ENCODE data around the gene FLNB. TPM values are rescaled to one million over a fixed set of nuclear protein-coding genes. Genes with fewer than 3 reads are reported as not detected.

Gene FLNB
- total RNA-seq, 1 experiment from 2014 or later = 147 TPM

- DNase-seq = no peak
- no peaks in the 10 kb centered on the region for H3K9me3 Mint-ChIP-seq (ENCODE audit: low read depth, unreplicated experiment)
- BruUV-seq (replicated peaks) = no TSS peak
- no peaks in the 10 kb centered on the region for H3K4me1 Mint-ChIP-seq (ENCODE audit: low read depth, unreplicated experiment)
- TF ChIP-seq CTCF (IDR thresholded peaks at IDR 0.05; ENCODE audit: unreplicated experiment) = no peak
- H3K36me3 Mint-ChIP-seq (ENCODE audit: insufficient read depth, unreplicated experiment) = peaks cover 65% of the 10 kb centered on the region
- no peaks in the 10 kb centered on the region for H3K27me3 Mint-ChIP-seq (ENCODE audit: unreplicated experiment)
- intact Hi-C loops (cut with micrococcal nuclease; ENCODE audit: unreplicated experiment) = no loop called here
- no peak overlapping the region for H3K4me3 Mint-ChIP-seq (ENCODE audit: low read depth, unreplicated experiment)
- CTCF ChIA-PET = interaction anchor here (0.6 to 0.7 kb wide), 2 partner anchors 16 to 267 kb away, joined by 4 to 9 read pairs; no protein-coding TSS in a partner anchor
- H3K27ac Mint-ChIP-seq (ENCODE audit: unreplicated experiment) = no peak overlapping the region
These were observed 124.6 kb downstream of the FLNB start for GRCh38 chr3:58132850-58133249.

GRCh38 chr3:58134468-58134867 is 126.2 kb downstream of the FLNB start:
- H3K4me3 Mint-ChIP-seq (ENCODE audit: low read depth, unreplicated experiment) = no peak overlapping the region
- peaks cover 50% of the 10 kb centered on the region for H3K36me3 Mint-ChIP-seq (ENCODE audit: insufficient read depth, unreplicated experiment)
- H3K4me1 Mint-ChIP-seq (ENCODE audit: low read depth, unreplicated experiment) = no peaks in the 10 kb centered on the region
- TF ChIP-seq CTCF (IDR thresholded peaks at IDR 0.05; ENCODE audit: unreplicated experiment) = no peak
- H3K9me3 Mint-ChIP-seq (ENCODE audit: low read depth, unreplicated experiment) = no peaks in the 10 kb centered on the region
- intact Hi-C loops (cut with micrococcal nuclease; ENCODE audit: unreplicated experiment) = no loop called here
- BruUV-seq (replicated peaks) = no TSS peak
- H3K27me3 Mint-ChIP-seq (ENCODE audit: unreplicated experiment) = no peaks in the 10 kb centered on the region
- no peak for DNase-seq
- H3K27ac Mint-ChIP-seq (ENCODE audit: unreplicated experiment) = no peak overlapping the region
- CTCF ChIA-PET = no interaction called here

GRCh38 chr3:58135712-58136543 is 127.7 kb downstream of the FLNB start:
- peaks cover 44% of the 10 kb centered on the region for H3K36me3 Mint-ChIP-seq (ENCODE audit: insufficient read depth, unreplicated experiment)

GRCh38 chr3:58137306-58137705 is 129.1 kb downstream of the FLNB start:
- TF ChIP-seq CTCF (IDR thresholded peaks at IDR 0.05; ENCODE audit: unreplicated experiment) = no peak
- no TSS peak for BruUV-seq (replicated peaks)
- CTCF ChIA-PET = interaction anchor here (0.6 kb wide), 1 partner anchor 58 kb away, joined by 3 read pairs; no protein-coding TSS in a partner anchor
- H3K4me3 Mint-ChIP-seq (ENCODE audit: low read depth, unreplicated experiment) = no peak overlapping the region
- no peak overlapping the region for H3K27ac Mint-ChIP-seq (ENCODE audit: unreplicated experiment)
- no peaks in the 10 kb centered on the region for H3K27me3 Mint-ChIP-seq (ENCODE audit: unreplicated experiment)
- H3K4me1 Mint-ChIP-seq (ENCODE audit: low read depth, unreplicated experiment) = no peaks in the 10 kb centered on the region
- H3K36me3 Mint-ChIP-seq (ENCODE audit: insufficient read depth, unreplicated experiment) = peaks cover 44% of the 10 kb centered on the region
- DNase-seq = no peak
- H3K9me3 Mint-ChIP-seq (ENCODE audit: low read depth, unreplicated experiment) = no peaks in the 10 kb centered on the region
- intact Hi-C loops (cut with micrococcal nuclease; ENCODE audit: unreplicated experiment) = no loop called here

More at GRCh38 chr3:58135712-58136543, 127.7 kb downstream of the FLNB start:
- no peak for TF ChIP-seq CTCF (IDR thresholded peaks at IDR 0.05; ENCODE audit: unreplicated experiment)
- no peaks in the 10 kb centered on the region for H3K4me1 Mint-ChIP-seq (ENCODE audit: low read depth, unreplicated experiment)
- intact Hi-C loops (cut with micrococcal nuclease; ENCODE audit: unreplicated experiment) = no loop called here
- H3K4me3 Mint-ChIP-seq (ENCODE audit: low read depth, unreplicated experiment) = no peak overlapping the region
- CTCF ChIA-PET = no interaction called here
- no peaks in the 10 kb centered on the region for H3K27me3 Mint-ChIP-seq (ENCODE audit: unreplicated experiment)
- H3K27ac Mint-ChIP-seq (ENCODE audit: unreplicated experiment) = no peak overlapping the region
- no peak for DNase-seq
- H3K9me3 Mint-ChIP-seq (ENCODE audit: low read depth, unreplicated experiment) = no peaks in the 10 kb centered on the region
- no TSS peak for BruUV-seq (replicated peaks)

All from Calu3 (cell line).